K562 (cell line): ENCODE results near the gene GIPR. TPM values are rescaled to one million over a fixed set of nuclear protein-coding genes. Genes with fewer than 3 reads are reported as not detected.

Source experiments
- BRD4 ChIP-seq: fragments of 200-600 bp; sonication (generic); IDR thresholded peaks from 2 replicates; pipeline ENCODE4 v1.6.1; 2017; ENCODE audit warnings: inconsistent platforms
- CCAR2 ChIP-seq: fragments of 200-400 bp; formaldehyde crosslinking; IDR thresholded peaks from 2 replicates; pipeline ENCODE4 v1.6.1; 2017; ENCODE audit warnings: mild to moderate bottlenecking, low read depth, low read length
- CTBP1 ChIP-seq: fragments of 450-650 bp; IDR thresholded peaks from 2 replicates; pipeline ENCODE4 v1.6.1; 2016; ENCODE audit warnings: borderline replicate concordance
- DACH1 ChIP-seq: fragments of 450-650 bp; IDR thresholded peaks from 2 replicates; pipeline ENCODE4 v1.6.1; 2018; ENCODE audit not compliant: partially characterized antibody
- FOXA3 ChIP-seq, 2 experiments: fragments of 450-650 bp in 1 of 2; sonication (generic) in 1 of 2; formaldehyde crosslinking; IDR thresholded peaks in 1 of 2; conservative IDR thresholded peaks in 1 of 2; 2 replicates each; pipeline versions ENCODE4 v1.4.0 to v1.8.0; 2020 to 2022; ENCODE audit warnings: mild to moderate bottlenecking in 2 of 2, missing genetic modification reagents in 1 of 2
- HNRNPLL ChIP-seq: fragments of 200-400 bp; formaldehyde crosslinking; IDR thresholded peaks from 2 replicates; pipeline ENCODE4 v1.6.1; 2017; ENCODE audit warnings: low read length, low read depth, mild to moderate bottlenecking; ENCODE audit not compliant: poor library complexity, severe bottlenecking
- KDM1A ChIP-seq, 2 experiments: fragments of 450-650 bp; IDR thresholded peaks; 2 replicates each; pipeline ENCODE4 v1.6.1; 2016; ENCODE audit warnings: mild to moderate bottlenecking in 2 of 2
- LARP7 ChIP-seq: fragments of 450-650 bp; IDR thresholded peaks from 2 replicates; pipeline ENCODE4 v1.6.1; 2016
- MED1 ChIP-seq: sonication (generic); formaldehyde crosslinking; IDR thresholded peaks from 2 replicates; pipeline ENCODE4 v1.8.1; 2023; ENCODE audit warnings: missing genetic modification reagents, borderline replicate concordance
- NR2C1 ChIP-seq, 2 experiments: fragments of 450-650 bp; IDR thresholded peaks; 2 replicates each; pipeline ENCODE4 v1.6.1; 2017; ENCODE audit warnings: mild to moderate bottlenecking in 2 of 2, antibody characterized with exemption in 1 of 2, inconsistent platforms in 1 of 2, missing compliant biosample characterization in 1 of 2, missing genetic modification characterization in 1 of 2
- PPARD ChIP-seq: fragments of 250-450 bp; sonication (Bioruptor Pico); IDR thresholded peaks from 2 replicates; pipeline ENCODE4 v1.8.0; 2022; ENCODE audit warnings: inconsistent platforms, mild to moderate bottlenecking, moderate library complexity
- PTRF ChIP-seq: fragments of 450-650 bp; IDR thresholded peaks from 2 replicates; pipeline ENCODE4 v1.6.1; 2016; ENCODE audit warnings: mild to moderate bottlenecking, missing genetic modification characterization, missing compliant biosample characterization
- TAL1 ChIP-seq: fragments of 450-650 bp; IDR thresholded peaks from 2 replicates; pipeline ENCODE4 v1.6.1; 2016; ENCODE audit warnings: mild to moderate bottlenecking
- TEAD2 ChIP-seq: fragments of 450-650 bp; IDR thresholded peaks from 2 replicates; pipeline ENCODE4 v1.6.1; 2016; ENCODE audit warnings: missing genetic modification characterization, control low read depth, missing compliant biosample characterization
- TFAM ChIP-seq: fragments of 250-450 bp; sonication (Bioruptor Pico); conservative IDR thresholded peaks from 2 replicates; pipeline ENCODE4 v1.5.0; 2021; ENCODE audit warnings: mild to moderate bottlenecking, moderate library complexity
- ZFX ChIP-seq: sonication (generic); formaldehyde crosslinking; IDR thresholded peaks from 2 replicates; pipeline ENCODE4 v1.8.0; 2022; ENCODE audit warnings: mild to moderate bottlenecking, missing genetic modification reagents, moderate library complexity
- ZNF311 ChIP-seq: fragments of 250-450 bp; sonication (Bioruptor Pico); IDR thresholded peaks from 2 replicates; pipeline ENCODE4 v1.4.0; 2020; ENCODE audit warnings: mild to moderate bottlenecking, moderate library complexity
- ZNF431 ChIP-seq: sonication (generic); formaldehyde crosslinking; IDR thresholded peaks from 2 replicates; pipeline ENCODE4 v1.8.0; 2022; ENCODE audit warnings: mild to moderate bottlenecking, missing genetic modification reagents
- ZNF699 ChIP-seq: fragments of 250-450 bp; sonication (Bioruptor Pico); IDR thresholded peaks from 2 replicates; pipeline ENCODE4 v1.8.0; 2021; ENCODE audit warnings: mild to moderate bottlenecking, moderate library complexity; ENCODE audit not compliant: insufficient replicate concordance
- polyA plus RNA-seq, 8 experiments: library from polyadenylated mRNA; depleted of rRNA in 4 of 8; stranded (reverse) in 5 of 8; unstranded in 3 of 8; fragments of >200 nt; fragmentation: Nextera tagmentation in 2 of 8; fragmentation: Illumina TruSeq in 1 of 8; extraction: Ambion mirVana in 2 of 8; extraction: Trizol in 1 of 8; gene quantifications; 2 replicates each; pipeline versions ENCODE4 v1.2.1 to v1.2.3, GENCODE V29; 2011 to 2014; ENCODE audit warnings: inconsistent platforms in 1 of 8, missing spikeins in 1 of 8
- total RNA-seq, 7 experiments: library from RNA; depleted of rRNA in 6 of 7; stranded (reverse); fragments of >200 nt in 6 of 7; fragmentation: Illumina TruSeq in 2 of 7; extraction: Trizol in 2 of 7; gene quantifications; 2 replicates each; pipeline versions ENCODE4 v1.2.1 to v1.2.3, GENCODE V29; 2011 to 2021; ENCODE audit warnings: low replicate concordance in 1 of 7
- TF ChIP-seq, protein P1 (sequence below): sonication (generic); formaldehyde crosslinking; IDR thresholded peaks from 2 replicates; pipeline ENCODE4 v1.5.0; 2020; ENCODE audit warnings: missing genetic modification reagents
- TF ChIP-seq, protein P2 (sequence below): fragments of 250-450 bp; sonication (Bioruptor Pico); IDR thresholded peaks from 2 replicates; pipeline ENCODE4 v1.4.0; 2020; ENCODE audit warnings: mild to moderate bottlenecking
- TF ChIP-seq, protein P3 (sequence below): sonication (generic); formaldehyde crosslinking; IDR thresholded peaks from 2 replicates; pipeline ENCODE4 v1.4.0; 2020; ENCODE audit warnings: mild to moderate bottlenecking, missing genetic modification reagents
- TF ChIP-seq, protein P4 (sequence below): fragments of 450-650 bp; formaldehyde crosslinking; IDR thresholded peaks from 2 replicates; pipeline ENCODE4 v1.4.0; 2020; ENCODE audit warnings: mild to moderate bottlenecking

The GIPR gene
- total and polyA plus RNA-seq, 9 of the 15 experiments (the other 6 are each of a cell fraction or from before 2014, with no cell fraction given): 2.2 to 26.8 (median 12.7) TPM

DNA sequence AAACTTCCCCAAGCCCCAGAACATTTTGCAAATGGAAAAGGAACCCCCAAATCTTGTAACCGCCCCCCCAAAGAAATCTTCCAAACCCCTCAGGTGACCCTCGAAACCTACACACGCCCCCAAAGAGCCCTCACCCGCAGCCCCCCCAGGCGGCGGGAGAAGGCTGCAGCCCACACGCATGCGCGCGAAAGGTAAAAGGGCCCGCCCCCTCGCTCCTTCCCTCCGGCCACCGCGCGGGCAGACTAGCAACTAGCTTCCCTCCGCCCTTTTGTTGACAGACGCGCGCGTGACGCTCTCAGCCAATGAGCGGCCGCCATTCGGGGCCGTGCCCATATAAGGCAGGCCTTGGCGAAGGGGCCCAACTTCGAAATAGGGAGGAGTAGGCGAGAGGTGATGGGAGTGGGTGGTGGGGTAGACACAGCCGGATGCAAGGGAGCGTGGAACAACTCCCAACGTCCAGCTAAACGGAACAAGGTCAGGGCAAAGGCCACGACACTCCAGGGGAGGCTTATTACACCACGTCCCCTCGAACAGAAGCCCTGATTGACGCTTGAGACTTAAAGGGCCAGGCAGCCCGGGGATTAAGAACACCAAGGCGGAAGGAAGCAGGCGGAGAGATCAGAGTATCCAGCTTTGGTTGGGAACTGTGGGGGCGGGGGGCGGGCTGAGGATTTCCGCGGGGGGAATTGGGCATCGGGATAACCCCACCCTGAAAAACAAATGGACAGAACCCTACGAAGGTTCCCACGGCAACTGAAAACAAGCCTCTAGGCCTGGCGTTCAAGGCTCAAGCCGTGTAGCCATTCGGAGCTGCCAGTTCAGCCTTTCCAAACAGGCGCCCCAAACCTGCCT is 49.3 kb downstream of the GIPR start (continued):
- TF ChIP-seq ZNF311 (CRISPR knock-in tag): no peak
- TF ChIP-seq, protein P1, sequence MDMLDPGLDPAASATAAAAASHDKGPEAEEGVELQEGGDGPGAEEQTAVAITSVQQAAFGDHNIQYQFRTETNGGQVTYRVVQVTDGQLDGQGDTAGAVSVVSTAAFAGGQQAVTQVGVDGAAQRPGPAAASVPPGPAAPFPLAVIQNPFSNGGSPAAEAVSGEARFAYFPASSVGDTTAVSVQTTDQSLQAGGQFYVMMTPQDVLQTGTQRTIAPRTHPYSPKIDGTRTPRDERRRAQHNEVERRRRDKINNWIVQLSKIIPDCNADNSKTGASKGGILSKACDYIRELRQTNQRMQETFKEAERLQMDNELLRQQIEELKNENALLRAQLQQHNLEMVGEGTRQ (CRISPR knock-in tag): peak; percentile 96
- TF ChIP-seq NR2C1 (IDR thresholded peaks at IDR 0.05): peak; percentile 89
- peak; percentile 88 for TF ChIP-seq NR2C1 (tag; IDR thresholded peaks at IDR 0.05)
- TF ChIP-seq, protein P2, sequence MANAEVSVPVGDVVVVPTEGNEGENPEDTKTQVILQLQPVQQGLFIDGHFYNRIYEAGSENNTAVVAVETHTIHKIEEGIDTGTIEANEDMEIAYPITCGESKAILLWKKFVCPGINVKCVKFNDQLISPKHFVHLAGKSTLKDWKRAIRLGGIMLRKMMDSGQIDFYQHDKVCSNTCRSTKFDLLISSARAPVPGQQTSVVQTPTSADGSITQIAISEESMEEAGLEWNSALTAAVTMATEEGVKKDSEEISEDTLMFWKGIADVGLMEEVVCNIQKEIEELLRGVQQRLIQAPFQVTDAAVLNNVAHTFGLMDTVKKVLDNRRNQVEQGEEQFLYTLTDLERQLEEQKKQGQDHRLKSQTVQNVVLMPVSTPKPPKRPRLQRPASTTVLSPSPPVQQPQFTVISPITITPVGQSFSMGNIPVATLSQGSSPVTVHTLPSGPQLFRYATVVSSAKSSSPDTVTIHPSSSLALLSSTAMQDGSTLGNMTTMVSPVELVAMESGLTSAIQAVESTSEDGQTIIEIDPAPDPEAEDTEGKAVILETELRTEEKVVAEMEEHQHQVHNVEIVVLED (CRISPR knock-in tag): no peak
- TF ChIP-seq DACH1: no peak
- TF ChIP-seq KDM1A (IDR thresholded peaks at IDR 0.05): peak; percentile 87 to 88; a peak in 3 of 4 replicates
- TF ChIP-seq PPARD (CRISPR knock-in tag): no peak
- TF ChIP-seq TEAD2: no peak
- TF ChIP-seq HNRNPLL: no peak
- TF ChIP-seq FOXA3 (CRISPR knock-in tag; conservative IDR thresholded peaks at IDR 0.05 in 1 of 2, IDR thresholded peaks at IDR 0.05 in 1 of 2): peak; percentile 70 to 82
- TF ChIP-seq, protein P3, sequence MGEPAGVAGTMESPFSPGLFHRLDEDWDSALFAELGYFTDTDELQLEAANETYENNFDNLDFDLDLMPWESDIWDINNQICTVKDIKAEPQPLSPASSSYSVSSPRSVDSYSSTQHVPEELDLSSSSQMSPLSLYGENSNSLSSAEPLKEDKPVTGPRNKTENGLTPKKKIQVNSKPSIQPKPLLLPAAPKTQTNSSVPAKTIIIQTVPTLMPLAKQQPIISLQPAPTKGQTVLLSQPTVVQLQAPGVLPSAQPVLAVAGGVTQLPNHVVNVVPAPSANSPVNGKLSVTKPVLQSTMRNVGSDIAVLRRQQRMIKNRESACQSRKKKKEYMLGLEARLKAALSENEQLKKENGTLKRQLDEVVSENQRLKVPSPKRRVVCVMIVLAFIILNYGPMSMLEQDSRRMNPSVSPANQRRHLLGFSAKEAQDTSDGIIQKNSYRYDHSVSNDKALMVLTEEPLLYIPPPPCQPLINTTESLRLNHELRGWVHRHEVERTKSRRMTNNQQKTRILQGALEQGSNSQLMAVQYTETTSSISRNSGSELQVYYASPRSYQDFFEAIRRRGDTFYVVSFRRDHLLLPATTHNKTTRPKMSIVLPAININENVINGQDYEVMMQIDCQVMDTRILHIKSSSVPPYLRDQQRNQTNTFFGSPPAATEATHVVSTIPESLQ (CRISPR knock-in tag): no peak
- TF ChIP-seq CTBP1: peak; percentile 82; the same call in 1 of the 2 replicates
- no peak for TF ChIP-seq ZNF431 (CRISPR knock-in tag)
- TF ChIP-seq TFAM (CRISPR knock-in tag): no peak
- TF ChIP-seq ZNF699 (CRISPR knock-in tag): no peak
- peak; percentile 42; the same call in 1 of the 2 replicates for TF ChIP-seq ZFX
- TF ChIP-seq LARP7: no peak
- no peak for TF ChIP-seq MED1
- TF ChIP-seq, protein P4, sequence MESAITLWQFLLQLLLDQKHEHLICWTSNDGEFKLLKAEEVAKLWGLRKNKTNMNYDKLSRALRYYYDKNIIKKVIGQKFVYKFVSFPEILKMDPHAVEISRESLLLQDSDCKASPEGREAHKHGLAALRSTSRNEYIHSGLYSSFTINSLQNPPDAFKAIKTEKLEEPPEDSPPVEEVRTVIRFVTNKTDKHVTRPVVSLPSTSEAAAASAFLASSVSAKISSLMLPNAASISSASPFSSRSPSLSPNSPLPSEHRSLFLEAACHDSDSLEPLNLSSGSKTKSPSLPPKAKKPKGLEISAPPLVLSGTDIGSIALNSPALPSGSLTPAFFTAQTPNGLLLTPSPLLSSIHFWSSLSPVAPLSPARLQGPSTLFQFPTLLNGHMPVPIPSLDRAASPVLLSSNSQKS (CRISPR knock-in tag): no peak
- no peak for TF ChIP-seq BRD4
- no peak for TF ChIP-seq CCAR2
- TF ChIP-seq TAL1: 0 out of 2 replicates have a peak, but pooled peaks have one; percentile 18
- no peak for TF ChIP-seq PTRF
